ENCODE data around the gene R3HCC1L.

Gene R3HCC1L

DNA sequence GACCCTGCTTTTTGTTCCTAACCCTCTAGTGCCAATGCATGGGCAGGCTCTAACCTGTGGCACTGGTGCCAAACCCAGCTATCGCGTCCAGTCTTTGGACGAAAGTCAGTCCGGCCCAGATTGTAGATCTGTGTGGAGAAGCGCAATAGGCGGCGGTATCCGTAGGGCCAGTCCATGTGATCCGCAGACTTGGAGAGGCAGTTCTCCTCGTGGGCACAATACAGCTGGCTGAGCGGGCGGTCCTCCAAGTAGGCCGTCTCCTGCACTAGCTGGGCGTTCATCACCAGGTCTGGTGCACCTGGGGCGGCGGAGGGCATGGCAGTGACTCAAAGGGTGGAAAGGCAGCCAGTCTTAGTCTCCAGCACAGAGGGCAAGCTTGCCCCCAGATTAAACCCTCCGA is 119.0 kb downstream of the R3HCC1L start:
- H3K79me2 ChIP-seq (ENCODE audit: control insufficient read depth, low read length): no peaks in the 10 kb centered on the region
- no peaks in the 10 kb centered on the region for H3K27me3 ChIP-seq (ENCODE audit: control insufficient read depth, low read length)
- no peak overlapping the region for H3K4me3 ChIP-seq (ENCODE audit: low read length)
- H3K36me3 ChIP-seq (ENCODE audit: control insufficient read depth, low read length): peaks cover 17% of the 10 kb centered on the region
- no peak overlapping the region for H3K4me2 ChIP-seq (ENCODE audit: low read length)
- H3K9me3 ChIP-seq (ENCODE audit: control insufficient read depth, insufficient read depth, low read length): no peaks in the 10 kb centered on the region
- no peaks in the 10 kb centered on the region for H3K9me2 ChIP-seq (replicated peaks; ENCODE audit: control insufficient read depth, low read length)
- no peaks in the 10 kb centered on the region for H3F3A ChIP-seq (ENCODE audit: control insufficient read depth, insufficient read depth)
- no peak for TF ChIP-seq EZH2phosphoT487 (IDR thresholded peaks at IDR 0.05; ENCODE audit: borderline replicate concordance, low read length)
- TF ChIP-seq, protein P1, sequence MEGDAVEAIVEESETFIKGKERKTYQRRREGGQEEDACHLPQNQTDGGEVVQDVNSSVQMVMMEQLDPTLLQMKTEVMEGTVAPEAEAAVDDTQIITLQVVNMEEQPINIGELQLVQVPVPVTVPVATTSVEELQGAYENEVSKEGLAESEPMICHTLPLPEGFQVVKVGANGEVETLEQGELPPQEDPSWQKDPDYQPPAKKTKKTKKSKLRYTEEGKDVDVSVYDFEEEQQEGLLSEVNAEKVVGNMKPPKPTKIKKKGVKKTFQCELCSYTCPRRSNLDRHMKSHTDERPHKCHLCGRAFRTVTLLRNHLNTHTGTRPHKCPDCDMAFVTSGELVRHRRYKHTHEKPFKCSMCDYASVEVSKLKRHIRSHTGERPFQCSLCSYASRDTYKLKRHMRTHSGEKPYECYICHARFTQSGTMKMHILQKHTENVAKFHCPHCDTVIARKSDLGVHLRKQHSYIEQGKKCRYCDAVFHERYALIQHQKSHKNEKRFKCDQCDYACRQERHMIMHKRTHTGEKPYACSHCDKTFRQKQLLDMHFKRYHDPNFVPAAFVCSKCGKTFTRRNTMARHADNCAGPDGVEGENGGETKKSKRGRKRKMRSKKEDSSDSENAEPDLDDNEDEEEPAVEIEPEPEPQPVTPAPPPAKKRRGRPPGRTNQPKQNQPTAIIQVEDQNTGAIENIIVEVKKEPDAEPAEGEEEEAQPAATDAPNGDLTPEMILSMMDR (IDR thresholded peaks at IDR 0.05; ENCODE audit: low read depth, low read length, poor library complexity, severe bottlenecking): no peak
- no peaks in the 10 kb centered on the region; the same call in 1 of the 2 replicates for H4K20me1 ChIP-seq (ENCODE audit: control insufficient read depth, insufficient read depth, low read depth, low read length)
- no peaks in the 10 kb centered on the region for H3K4me1 ChIP-seq (ENCODE audit: control insufficient read depth, low read length)
- H3K27ac ChIP-seq (ENCODE audit: low read depth, low read length): no peak overlapping the region

DNA sequence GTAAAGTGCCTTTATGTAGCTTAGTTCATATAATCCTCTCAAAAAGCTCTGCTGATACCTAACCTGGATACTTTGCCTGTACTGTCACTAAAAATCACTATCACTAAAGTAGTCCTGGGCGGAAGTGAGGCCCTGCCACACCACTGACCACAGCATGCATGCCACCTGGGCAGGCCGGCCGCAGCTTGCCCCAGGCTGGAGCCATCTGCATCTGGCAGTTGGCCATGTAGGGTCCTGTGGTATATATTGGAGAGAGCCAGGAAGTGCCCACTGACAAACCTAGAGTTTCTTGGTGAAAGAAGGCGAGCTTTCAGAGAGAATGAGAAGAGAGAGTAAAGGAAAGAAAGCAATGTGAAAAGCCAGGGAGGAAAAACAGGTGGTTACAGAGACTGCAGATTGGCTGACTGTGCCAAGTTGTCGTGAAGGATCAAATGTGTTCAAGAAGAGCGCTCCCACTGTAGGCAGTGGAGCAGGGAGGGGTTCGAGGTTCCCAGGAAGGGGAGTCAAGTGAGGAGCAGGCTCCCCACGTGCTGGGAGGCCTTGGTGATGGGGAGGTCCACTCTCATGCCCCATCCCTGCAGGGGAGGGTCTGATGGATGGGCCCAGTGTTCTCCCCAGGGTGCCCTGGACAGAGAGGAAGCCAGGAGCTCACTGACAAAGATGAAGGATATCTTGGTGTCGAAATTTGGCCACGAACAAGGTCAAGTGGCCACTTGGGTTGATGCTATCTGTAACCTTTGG is 119.9 kb downstream of the R3HCC1L start:
- no peaks in the 10 kb centered on the region for H3K4me1 ChIP-seq (ENCODE audit: control insufficient read depth, low read length)
- no peak overlapping the region for H3K27ac ChIP-seq (ENCODE audit: low read depth, low read length)

DNA sequence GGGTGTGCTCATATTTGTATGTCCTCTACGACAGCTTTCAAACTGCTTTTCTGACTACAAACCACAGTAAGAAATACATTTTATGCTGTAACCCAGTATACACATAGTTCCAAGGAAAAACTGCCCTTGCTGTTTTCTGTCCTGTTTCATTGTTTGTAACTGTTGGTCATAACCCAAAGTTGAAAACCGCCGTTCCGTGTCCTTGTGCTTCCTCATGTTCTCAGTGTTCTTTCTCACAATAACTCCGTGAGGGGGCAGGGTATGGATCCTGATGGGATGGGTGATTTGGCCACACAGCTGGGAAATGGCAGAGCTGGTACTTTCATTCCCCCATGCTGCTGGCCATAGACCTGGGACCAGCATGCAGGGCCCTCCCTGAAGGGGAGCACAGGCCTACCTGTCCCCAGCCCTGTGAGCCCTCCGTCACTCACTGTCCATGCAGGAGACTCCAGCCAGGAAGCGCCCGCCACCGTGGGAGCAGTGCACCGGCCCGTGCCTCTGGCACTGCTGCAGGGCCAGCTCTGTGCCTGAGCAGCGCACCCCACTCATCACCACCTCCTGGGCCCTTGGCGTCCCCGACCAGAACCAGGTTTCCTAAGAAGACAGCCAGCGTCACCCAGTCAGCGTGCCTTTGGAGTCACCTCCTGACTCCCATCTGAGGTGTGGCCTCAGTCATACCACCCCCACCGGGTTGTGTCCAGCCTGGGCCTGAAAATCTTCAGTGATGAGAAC is 120.9 kb downstream of the R3HCC1L start:
- Histone ChIP-seq H3K36me3 (ENCODE audit: control insufficient read depth, low read length) (peaks cover 5% of the 10 kb centered on the region), H4K20me1 (ENCODE audit: control insufficient read depth, insufficient read depth, low read depth, low read length) (no peaks in the 10 kb centered on the region; the same call in 1 of the 2 replicates), H3K79me2 (ENCODE audit: control insufficient read depth, low read length) (no peaks in the 10 kb centered on the region), H3K9me2 (replicated peaks; ENCODE audit: control insufficient read depth, low read length) (no peaks in the 10 kb centered on the region), H3K4me3 (ENCODE audit: low read length) (no peak overlapping the region), H3K27ac (ENCODE audit: low read depth, low read length) (no peak overlapping the region), H3K27me3 (ENCODE audit: control insufficient read depth, low read length) (no peaks in the 10 kb centered on the region), H3K4me2 (ENCODE audit: low read length) (no peak overlapping the region), H3K4me1 (ENCODE audit: control insufficient read depth, low read length) (no peaks in the 10 kb centered on the region), H3F3A (ENCODE audit: control insufficient read depth, insufficient read depth) (no peaks in the 10 kb centered on the region), H3K9me3 (ENCODE audit: control insufficient read depth, insufficient read depth, low read length) (no peaks in the 10 kb centered on the region)
- TF ChIP-seq, protein P1 (IDR thresholded peaks at IDR 0.05; ENCODE audit: low read depth, low read length, poor library complexity, severe bottlenecking): no peak
- no peak for TF ChIP-seq EZH2phosphoT487 (IDR thresholded peaks at IDR 0.05; ENCODE audit: borderline replicate concordance, low read length)

More for the DNA sequence above, 119.9 kb downstream of the R3HCC1L start:
- no peaks in the 10 kb centered on the region for H3K9me3 ChIP-seq (ENCODE audit: control insufficient read depth, insufficient read depth, low read length)
- H3K4me3 ChIP-seq (ENCODE audit: low read length): no peak overlapping the region
- no peaks in the 10 kb centered on the region for H3K79me2 ChIP-seq (ENCODE audit: control insufficient read depth, low read length)
- peaks cover 13% of the 10 kb centered on the region for H3K36me3 ChIP-seq (ENCODE audit: control insufficient read depth, low read length)
- no peaks in the 10 kb centered on the region; the same call in 1 of the 2 replicates for H4K20me1 ChIP-seq (ENCODE audit: control insufficient read depth, insufficient read depth, low read depth, low read length)
- no peaks in the 10 kb centered on the region for H3F3A ChIP-seq (ENCODE audit: control insufficient read depth, insufficient read depth)
- no peak for TF ChIP-seq EZH2phosphoT487 (IDR thresholded peaks at IDR 0.05; ENCODE audit: borderline replicate concordance, low read length)
- TF ChIP-seq, protein P1 (IDR thresholded peaks at IDR 0.05; ENCODE audit: low read depth, low read length, poor library complexity, severe bottlenecking): no peak
- H3K9me2 ChIP-seq (replicated peaks; ENCODE audit: control insufficient read depth, low read length): no peaks in the 10 kb centered on the region
- no peak overlapping the region for H3K4me2 ChIP-seq (ENCODE audit: low read length)
- no peaks in the 10 kb centered on the region for H3K27me3 ChIP-seq (ENCODE audit: control insufficient read depth, low read length)

All from DOHH2 (cell line).